ENCODE data around the gene SLFNL1. TPM values are rescaled to one million over a fixed set of nuclear protein-coding genes. Genes with fewer than 3 reads are reported as not detected.

SLFNL1 gene
- total RNA-seq, 1 donor from 2014 or later: 1.3 TPM

- Mint-ChIP-seq H3K4me3 (no peak overlapping the region), H3K9me3 (no peaks in the 10 kb centered on the region), H3K4me1 (peaks cover 5% of the 10 kb centered on the region), H3K27me3 (ENCODE audit: low read depth) (no peaks in the 10 kb centered on the region), H3K36me3 (no peaks in the 10 kb centered on the region), H3K27ac (no peak overlapping the region)
- no peak for TF ChIP-seq CTCF (IDR thresholded peaks at IDR 0.05; ENCODE audit: unreplicated experiment)
- no peak for DNase-seq (ENCODE audit: low spot score in 2 of 2, unreplicated experiment in 2 of 2)
Measured at GRCh38 chr1:40971966-40972365, 49.6 kb downstream of the SLFNL1 start.

- Mint-ChIP-seq H3K27me3 (ENCODE audit: low read depth) (no peaks in the 10 kb centered on the region), H3K9me3 (no peaks in the 10 kb centered on the region), H3K27ac (no peak overlapping the region), H3K36me3 (no peaks in the 10 kb centered on the region), H3K4me3 (no peak overlapping the region), H3K4me1 (no peaks in the 10 kb centered on the region)
- no peak for DNase-seq (ENCODE audit: low spot score in 2 of 2, unreplicated experiment in 2 of 2)
- TF ChIP-seq CTCF (IDR thresholded peaks at IDR 0.05; ENCODE audit: unreplicated experiment): no peak
Measured at GRCh38 chr1:40969445-40969844, 52.1 kb downstream of the SLFNL1 start.

GRCh38 chr1:40966417-40966816 is 55.1 kb downstream of the SLFNL1 start:
- no peaks in the 10 kb centered on the region for H3K36me3 Mint-ChIP-seq
- no peaks in the 10 kb centered on the region for H3K4me1 Mint-ChIP-seq
- no peak for DNase-seq (ENCODE audit: low spot score in 2 of 2, unreplicated experiment in 2 of 2)
- H3K9me3 Mint-ChIP-seq: no peaks in the 10 kb centered on the region
- H3K4me3 Mint-ChIP-seq: no peak overlapping the region
- no peak for TF ChIP-seq CTCF (IDR thresholded peaks at IDR 0.05; ENCODE audit: unreplicated experiment)
- no peaks in the 10 kb centered on the region for H3K27me3 Mint-ChIP-seq (ENCODE audit: low read depth)
- no peak overlapping the region for H3K27ac Mint-ChIP-seq

Other genes starting within 250 kb of the SLFNL1 start
- gene KCNQ4, start 237.9 kb downstream of the SLFNL1 start, total RNA-seq: 0.78 to 0.97 TPM (median 0.79 TPM) in 3 replicates
- gene CITED4, start 159.4 kb downstream of the SLFNL1 start, total RNA-seq: 14.2 to 14.6 TPM (median 14.4 TPM) in 3 replicates
- gene CTPS1, start 42.0 kb downstream of the SLFNL1 start, total RNA-seq: 41.6 to 42.9 TPM (median 41.8 TPM) in 3 replicates
- gene SCMH1, start 220.6 kb upstream of the SLFNL1 start, total RNA-seq: 51.5 to 59.1 TPM (median 58.8 TPM) in 3 replicates

Data from mesothelial cell of epicardium (in vitro differentiated cells).